ENCODE results near the gene AP1G2.

GRCh38 chr14:23573384-23574015 lies 5.9 kb upstream of the AP1G2 start:
- TF ChIP-seq EP300 (IDR thresholded peaks at IDR 0.05) (no peak), POLR2AphosphoS5 (IDR thresholded peaks at IDR 0.05) (no peak)

All from esophagus muscularis mucosa (tissue), 3 donors.